ENCODE measurements around the gene ADSL.

Gene ADSL

DNA sequence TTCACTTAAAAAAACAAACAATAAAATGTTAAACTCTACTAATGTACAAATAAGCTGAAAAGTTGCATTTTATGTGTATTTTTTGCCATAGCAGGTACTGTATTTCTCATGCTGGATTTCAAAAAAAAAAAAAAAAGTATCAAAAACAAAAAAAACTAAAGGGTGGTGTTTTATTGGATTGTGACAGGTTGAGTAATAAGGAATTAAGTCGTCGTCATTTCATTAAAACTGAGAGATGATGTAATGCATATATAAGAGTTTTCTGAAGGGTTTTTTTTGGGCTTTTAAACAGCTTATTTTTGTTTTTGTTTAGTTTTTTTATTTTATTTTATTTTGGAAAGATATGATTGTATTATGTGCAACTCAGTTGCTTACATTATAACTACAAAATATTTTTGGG lies 10.9 kb upstream of the ADSL start:
- Histone ChIP-seq H3K9me3 (ENCODE audit: severe bottlenecking) (no peaks in the 10 kb centered on the region), H3K36me3 (ENCODE audit: low read depth) (no peaks in the 10 kb centered on the region), H3K4me3 (ENCODE audit: severe bottlenecking) (no peak overlapping the region), H3K27me3 (ENCODE audit: insufficient read depth, poor library complexity, severe bottlenecking) (no peaks in the 10 kb centered on the region), H3K4me1 (ENCODE audit: insufficient read depth, poor library complexity, severe bottlenecking) (no peaks in the 10 kb centered on the region), H3K27ac (ENCODE audit: poor library complexity, severe bottlenecking) (no peak overlapping the region)
- no peak for ATAC-seq (ENCODE audit: low read depth)
- TF ChIP-seq, protein P1, sequence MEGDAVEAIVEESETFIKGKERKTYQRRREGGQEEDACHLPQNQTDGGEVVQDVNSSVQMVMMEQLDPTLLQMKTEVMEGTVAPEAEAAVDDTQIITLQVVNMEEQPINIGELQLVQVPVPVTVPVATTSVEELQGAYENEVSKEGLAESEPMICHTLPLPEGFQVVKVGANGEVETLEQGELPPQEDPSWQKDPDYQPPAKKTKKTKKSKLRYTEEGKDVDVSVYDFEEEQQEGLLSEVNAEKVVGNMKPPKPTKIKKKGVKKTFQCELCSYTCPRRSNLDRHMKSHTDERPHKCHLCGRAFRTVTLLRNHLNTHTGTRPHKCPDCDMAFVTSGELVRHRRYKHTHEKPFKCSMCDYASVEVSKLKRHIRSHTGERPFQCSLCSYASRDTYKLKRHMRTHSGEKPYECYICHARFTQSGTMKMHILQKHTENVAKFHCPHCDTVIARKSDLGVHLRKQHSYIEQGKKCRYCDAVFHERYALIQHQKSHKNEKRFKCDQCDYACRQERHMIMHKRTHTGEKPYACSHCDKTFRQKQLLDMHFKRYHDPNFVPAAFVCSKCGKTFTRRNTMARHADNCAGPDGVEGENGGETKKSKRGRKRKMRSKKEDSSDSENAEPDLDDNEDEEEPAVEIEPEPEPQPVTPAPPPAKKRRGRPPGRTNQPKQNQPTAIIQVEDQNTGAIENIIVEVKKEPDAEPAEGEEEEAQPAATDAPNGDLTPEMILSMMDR (IDR thresholded peaks at IDR 0.05; ENCODE audit: poor library complexity, severe bottlenecking), result no peak
- no peak for DNase-seq (ENCODE audit: low spot score)

GRCh38 chr22:40340044-40340443 lies 6.3 kb upstream of the ADSL start:
- H3K27ac ChIP-seq (ENCODE audit: poor library complexity, severe bottlenecking), result no peak overlapping the region
- ATAC-seq (ENCODE audit: low read depth), result no peak
- H3K4me3 ChIP-seq (ENCODE audit: severe bottlenecking), result no peak overlapping the region
- DNase-seq (ENCODE audit: low spot score), result no peak
- no peaks in the 10 kb centered on the region for H3K4me1 ChIP-seq (ENCODE audit: insufficient read depth, poor library complexity, severe bottlenecking)
- no peaks in the 10 kb centered on the region for H3K9me3 ChIP-seq (ENCODE audit: severe bottlenecking)
- no peaks in the 10 kb centered on the region for H3K36me3 ChIP-seq (ENCODE audit: low read depth)
- H3K27me3 ChIP-seq (ENCODE audit: insufficient read depth, poor library complexity, severe bottlenecking), result no peaks in the 10 kb centered on the region
- TF ChIP-seq, protein P1 (IDR thresholded peaks at IDR 0.05; ENCODE audit: poor library complexity, severe bottlenecking), result no peak

DNA sequence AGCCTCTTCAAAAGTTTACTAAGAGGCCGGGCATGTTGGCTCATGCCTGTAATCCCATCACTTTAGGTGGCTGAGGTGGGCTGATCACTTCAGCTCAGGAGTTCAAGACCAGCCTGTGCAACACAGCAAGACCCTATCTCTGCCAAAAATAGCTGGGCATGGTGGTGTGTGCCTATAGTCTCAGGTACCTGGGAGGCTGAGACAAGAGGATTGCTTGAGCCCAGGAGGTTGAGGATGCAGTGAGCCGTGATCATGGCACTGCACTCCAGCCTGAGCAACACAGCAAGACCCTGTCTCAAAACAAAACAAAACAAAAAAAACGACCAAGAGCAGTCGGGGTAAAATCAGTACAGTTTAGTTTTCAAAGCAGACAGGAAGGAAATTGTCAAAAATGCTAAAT lies 4.7 kb upstream of the ADSL start:
- no peak for DNase-seq (ENCODE audit: low spot score)
- H3K9me3 ChIP-seq (ENCODE audit: severe bottlenecking), result no peaks in the 10 kb centered on the region
- H3K36me3 ChIP-seq (ENCODE audit: low read depth), result no peaks in the 10 kb centered on the region
- no peaks in the 10 kb centered on the region for H3K27me3 ChIP-seq (ENCODE audit: insufficient read depth, poor library complexity, severe bottlenecking)
- no peak overlapping the region for H3K27ac ChIP-seq (ENCODE audit: poor library complexity, severe bottlenecking)
- H3K4me3 ChIP-seq (ENCODE audit: severe bottlenecking), result no peak overlapping the region
- no peak for ATAC-seq (ENCODE audit: low read depth)
- no peaks in the 10 kb centered on the region for H3K4me1 ChIP-seq (ENCODE audit: insufficient read depth, poor library complexity, severe bottlenecking)
- TF ChIP-seq, protein P1 (IDR thresholded peaks at IDR 0.05; ENCODE audit: poor library complexity, severe bottlenecking), result no peak

DNA sequence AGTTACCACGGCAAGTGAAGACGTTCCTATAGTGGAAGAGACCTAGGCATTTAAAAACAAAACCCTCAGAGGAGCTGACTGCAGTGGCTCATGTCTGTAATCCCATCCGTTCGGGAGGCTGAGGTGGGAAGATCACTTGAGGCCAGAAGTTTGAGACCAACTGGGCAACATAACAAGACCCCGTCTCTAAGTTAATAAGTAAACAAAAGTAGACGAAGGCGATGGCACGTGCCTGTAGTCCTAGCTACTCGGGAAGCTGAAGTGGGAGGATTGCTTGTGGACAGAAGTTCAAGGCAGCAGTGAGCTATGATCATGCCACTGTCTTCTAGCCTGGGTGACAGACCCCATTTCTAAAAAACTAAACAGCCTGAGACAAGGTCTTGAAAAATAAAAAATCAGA lies 3.8 kb upstream of the ADSL start:
- no peak for ATAC-seq (ENCODE audit: low read depth)
- no peaks in the 10 kb centered on the region for H3K9me3 ChIP-seq (ENCODE audit: severe bottlenecking)
- H3K36me3 ChIP-seq (ENCODE audit: low read depth), result peaks cover 2% of the 10 kb centered on the region
- no peak overlapping the region for H3K27ac ChIP-seq (ENCODE audit: poor library complexity, severe bottlenecking)
- H3K4me3 ChIP-seq (ENCODE audit: severe bottlenecking), result no peak overlapping the region
- H3K4me1 ChIP-seq (ENCODE audit: insufficient read depth, poor library complexity, severe bottlenecking), result peaks cover under 1% of the 10 kb centered on the region
- no peaks in the 10 kb centered on the region for H3K27me3 ChIP-seq (ENCODE audit: insufficient read depth, poor library complexity, severe bottlenecking)
- TF ChIP-seq, protein P1 (IDR thresholded peaks at IDR 0.05; ENCODE audit: poor library complexity, severe bottlenecking), result no peak
- no peak for DNase-seq (ENCODE audit: low spot score)

DNA sequence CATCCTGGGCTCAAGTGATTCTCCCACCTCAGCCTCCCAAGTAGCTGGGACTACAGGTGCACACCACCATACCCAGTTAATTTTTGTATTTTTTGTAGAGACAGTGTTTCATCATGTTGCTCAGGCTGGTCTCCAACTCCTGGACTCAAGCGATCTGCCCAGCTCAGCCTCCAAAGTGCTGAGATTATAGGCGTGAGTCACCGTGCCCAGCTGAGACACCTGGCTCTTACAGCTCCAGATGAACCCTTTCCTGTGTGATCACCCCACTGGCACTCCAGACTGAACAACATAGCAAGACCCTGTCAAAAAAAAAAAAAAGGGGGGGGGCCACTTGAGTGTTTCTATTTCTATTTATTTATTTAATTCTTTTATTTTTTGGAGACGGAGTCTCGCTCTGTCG lies 1.0 kb upstream of the ADSL start:
- Histone ChIP-seq H3K36me3 (ENCODE audit: low read depth) (peaks cover 28% of the 10 kb centered on the region), H3K4me1 (ENCODE audit: insufficient read depth, poor library complexity, severe bottlenecking) (peaks cover 15% of the 10 kb centered on the region), H3K27me3 (ENCODE audit: insufficient read depth, poor library complexity, severe bottlenecking) (no peaks in the 10 kb centered on the region), H3K4me3 (ENCODE audit: severe bottlenecking) (peak overlapping the region; percentile 71), H3K27ac (ENCODE audit: poor library complexity, severe bottlenecking) (peak overlapping the region; percentile 77), H3K9me3 (ENCODE audit: severe bottlenecking) (no peaks in the 10 kb centered on the region)
- DNase-seq (ENCODE audit: low spot score) (no peak), ATAC-seq (ENCODE audit: low read depth) (no peak)
- TF ChIP-seq, protein P1 (IDR thresholded peaks at IDR 0.05; ENCODE audit: poor library complexity, severe bottlenecking), result no peak
